HG03097 (cell line): ENCODE measurements around the gene ITGAL.
"Not testable (repeated sequence)": the region's sequence is repeated elsewhere in the genome, so short reads cannot be mapped to it uniquely, and the experiment has no call there.

ENCODE experiments used
- ATAC-seq: cut with Tn5 transposase; IDR thresholded peaks from one replicate; pipeline ENCODE4 v1.9.1; 2021; ENCODE audit not compliant: unreplicated experiment, low FRiP score

The ITGAL gene

GRCh38 chr16:30490210-30490609, 17.7 kb downstream of the ITGAL start:
- no peak for ATAC-seq

GRCh38 chr16:30491229-30491628, 18.7 kb downstream of the ITGAL start:
- no peak for ATAC-seq

- no peak for ATAC-seq
These were observed 19.3 kb downstream of the ITGAL start for GRCh38 chr16:30491744-30492308.

- no peak for ATAC-seq
These were observed 21.5 kb downstream of the ITGAL start for GRCh38 chr16:30493941-30494488.

- ATAC-seq = no peak
These were observed 22.2 kb downstream of the ITGAL start for GRCh38 chr16:30494709-30495108.

GRCh38 chr16:30499284-30499683, 26.7 kb downstream of the ITGAL start:
- ATAC-seq = no peak

- ATAC-seq = no peak
These were observed 31.1 kb downstream of the ITGAL start for GRCh38 chr16:30503403-30504296.

GRCh38 chr16:30509081-30509765, 36.7 kb downstream of the ITGAL start:
- no peak for ATAC-seq

GRCh38 chr16:30510376-30510938, 37.9 kb downstream of the ITGAL start:
- ATAC-seq = no peak

GRCh38 chr16:30511509-30511908, 39.0 kb downstream of the ITGAL start:
- ATAC-seq = no peak

- ATAC-seq = no peak
These were observed 42.7 kb downstream of the ITGAL start for GRCh38 chr16:30515275-30515674.

GRCh38 chr16:30518552-30518951, 46.0 kb downstream of the ITGAL start:
- no peak for ATAC-seq

- no peak for ATAC-seq
These were observed 46.8 kb downstream of the ITGAL start for GRCh38 chr16:30519120-30520049.

GRCh38 chr16:30521476-30521872, 48.9 kb downstream of the ITGAL start:
- ATAC-seq = no peak

GRCh38 chr16:30521873-30522641, 49.5 kb downstream of the ITGAL start:
- ATAC-seq = no peak

- ATAC-seq = not testable (repeated sequence)
These were observed 50.3 kb downstream of the ITGAL start for GRCh38 chr16:30522702-30523463.

GRCh38 chr16:30523768-30524574, 51.4 kb downstream of the ITGAL start:
- ATAC-seq = no peak
